ENCODE results near the gene TTLL11. TPM values are rescaled to one million over a fixed set of nuclear protein-coding genes. Genes with fewer than 3 reads are reported as not detected.

The TTLL11 gene
- total RNA-seq, 2 experiments from 2014 or later = 3.3 to 6.9 TPM

DNA sequence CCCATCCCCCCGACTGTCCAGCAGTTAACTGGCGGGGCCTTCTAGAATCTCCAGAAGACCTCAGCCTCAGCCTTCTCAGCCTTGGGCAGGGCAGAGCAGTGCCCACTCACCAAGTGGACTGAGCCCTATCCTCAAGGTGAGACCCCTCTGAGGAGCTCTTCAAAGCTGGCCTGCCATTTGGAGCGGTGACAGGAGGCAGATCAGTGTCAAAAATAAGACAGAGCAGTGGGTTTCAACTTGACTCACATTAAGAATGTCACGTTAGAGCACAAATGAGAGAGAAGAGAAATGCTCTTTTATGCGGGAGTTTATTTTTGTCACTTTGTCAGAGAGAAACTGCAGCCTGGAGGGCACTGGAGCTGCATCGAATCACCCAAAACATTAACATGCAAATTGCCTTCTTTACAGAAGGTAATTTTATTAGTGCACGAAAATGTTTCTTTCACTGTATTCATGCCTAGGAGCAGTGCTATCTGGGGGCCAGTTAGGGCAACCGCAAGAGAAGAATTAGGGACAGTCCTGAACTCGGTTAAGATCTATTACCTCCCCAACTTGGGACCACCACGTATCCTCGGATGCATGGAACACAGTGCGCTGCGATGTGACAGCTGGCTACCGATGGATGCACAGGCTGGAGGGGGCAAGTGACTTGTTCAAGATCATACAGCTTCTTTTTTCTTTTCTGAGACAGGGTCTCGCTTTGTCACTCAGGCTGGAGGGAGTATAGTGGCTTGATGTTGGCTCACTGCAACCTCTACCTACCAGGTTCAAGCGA lies 253.2 kb downstream of the TTLL11 start:
- Histone ChIP-seq H2AFZ (ENCODE audit: low read length) (no peak overlapping the region), H3K9me3 (ENCODE audit: low read length) (peaks cover 10% of the 10 kb centered on the region; the same call in 1 of the 2 replicates), H3K36me3 (ENCODE audit: insufficient read depth, low read length) (no peaks in the 10 kb centered on the region; the same call in 1 of the 2 replicates), H3K4me3 (ENCODE audit: low read depth, low read length, poor library complexity, severe bottlenecking) (no peak overlapping the region), H3K9me2 (ENCODE audit: insufficient read depth, low read length) (no peaks in the 10 kb centered on the region), H4K20me1 (ENCODE audit: insufficient read depth, low read length) (no peaks in the 10 kb centered on the region), H3K27ac (ENCODE audit: low read depth, low read length, poor library complexity, severe bottlenecking) (no peak overlapping the region), H3K79me2 (ENCODE audit: insufficient read depth, low read depth, low read length) (no peaks in the 10 kb centered on the region), H3K4me2 (ENCODE audit: low read length) (peak overlapping the region; percentile 39; the same call in 1 of the 2 replicates), H3K4me1 (ENCODE audit: insufficient read depth, low read length, poor library complexity, severe bottlenecking) (peaks cover 15% of the 10 kb centered on the region)
- no peak for TF ChIP-seq EZH2phosphoT487 (IDR thresholded peaks at IDR 0.05; ENCODE audit: borderline replicate concordance, low read depth, low read length)
- TF ChIP-seq, protein P1, sequence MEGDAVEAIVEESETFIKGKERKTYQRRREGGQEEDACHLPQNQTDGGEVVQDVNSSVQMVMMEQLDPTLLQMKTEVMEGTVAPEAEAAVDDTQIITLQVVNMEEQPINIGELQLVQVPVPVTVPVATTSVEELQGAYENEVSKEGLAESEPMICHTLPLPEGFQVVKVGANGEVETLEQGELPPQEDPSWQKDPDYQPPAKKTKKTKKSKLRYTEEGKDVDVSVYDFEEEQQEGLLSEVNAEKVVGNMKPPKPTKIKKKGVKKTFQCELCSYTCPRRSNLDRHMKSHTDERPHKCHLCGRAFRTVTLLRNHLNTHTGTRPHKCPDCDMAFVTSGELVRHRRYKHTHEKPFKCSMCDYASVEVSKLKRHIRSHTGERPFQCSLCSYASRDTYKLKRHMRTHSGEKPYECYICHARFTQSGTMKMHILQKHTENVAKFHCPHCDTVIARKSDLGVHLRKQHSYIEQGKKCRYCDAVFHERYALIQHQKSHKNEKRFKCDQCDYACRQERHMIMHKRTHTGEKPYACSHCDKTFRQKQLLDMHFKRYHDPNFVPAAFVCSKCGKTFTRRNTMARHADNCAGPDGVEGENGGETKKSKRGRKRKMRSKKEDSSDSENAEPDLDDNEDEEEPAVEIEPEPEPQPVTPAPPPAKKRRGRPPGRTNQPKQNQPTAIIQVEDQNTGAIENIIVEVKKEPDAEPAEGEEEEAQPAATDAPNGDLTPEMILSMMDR (conservative IDR thresholded peaks at IDR 0.05; ENCODE audit: low read length) = no peak
- CTCF ChIA-PET (ENCODE audit: unreplicated experiment) = interaction anchor here (0.6 to 1.0 kb wide), 2 partner anchors 17 to 31 kb away, joined by 3 read pairs; no protein-coding TSS in a partner anchor
- BruUV-seq (replicated peaks) = no TSS peak
- no peak for DNase-seq (ENCODE audit: low spot score)
- intact Hi-C loops (cut with micrococcal nuclease; ENCODE audit: unreplicated experiment) = loop anchor here (1.0 kb wide), 1 partner anchor 152 kb away; no protein-coding TSS in a partner anchor
- POLR2A ChIA-PET = no interaction called here

DNA sequence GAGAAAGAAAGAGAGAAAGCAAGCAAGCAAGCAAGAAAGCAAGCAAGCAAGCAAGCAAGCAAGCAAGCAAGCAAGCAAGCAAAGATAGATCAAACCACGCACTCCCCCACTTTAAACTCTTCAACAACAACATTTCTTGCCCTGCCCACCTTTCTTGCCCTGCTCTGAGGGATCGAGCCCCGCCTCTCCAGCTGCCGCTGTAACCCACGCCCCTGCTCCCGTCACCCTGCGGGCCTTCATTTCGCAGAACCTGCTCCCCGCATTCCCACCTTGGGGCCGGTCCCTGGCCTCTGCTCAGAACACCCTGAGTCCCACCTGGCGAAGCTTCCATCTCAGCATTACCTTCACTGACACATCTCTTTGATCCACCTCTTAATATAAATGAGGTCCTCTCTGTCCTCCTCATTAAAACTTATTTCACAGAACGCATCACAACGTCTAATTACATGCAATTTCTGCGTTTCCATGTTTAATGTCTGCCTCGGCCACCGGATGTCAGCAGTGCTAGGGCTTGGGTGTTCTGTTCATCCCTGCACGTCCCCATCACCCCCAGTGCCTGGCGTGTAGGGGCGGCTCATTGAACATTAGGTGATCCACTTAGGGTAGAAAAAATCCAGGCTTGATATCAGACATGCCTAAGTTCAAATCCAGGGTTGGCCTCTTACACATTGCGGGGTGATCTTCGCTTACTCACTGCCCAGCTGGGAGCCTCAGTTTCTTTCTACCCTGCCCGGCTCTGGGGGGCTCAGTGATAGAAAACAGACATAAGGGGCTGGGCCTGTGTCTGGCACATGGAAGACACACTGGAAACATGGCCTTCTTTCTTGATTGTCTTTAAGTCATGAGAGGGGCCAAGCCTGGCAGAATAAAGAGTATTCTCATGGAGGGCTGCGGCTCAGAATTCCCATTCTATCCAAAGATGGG lies 254.1 kb downstream of the TTLL11 start:
- no peaks in the 10 kb centered on the region for H3K36me3 ChIP-seq (ENCODE audit: insufficient read depth, low read length)
- no peaks in the 10 kb centered on the region for H4K20me1 ChIP-seq (ENCODE audit: insufficient read depth, low read length)
- H3K4me2 ChIP-seq (ENCODE audit: low read length) = peak overlapping the region; percentile 39; the same call in 1 of the 2 replicates
- H3K27ac ChIP-seq (ENCODE audit: low read depth, low read length, poor library complexity, severe bottlenecking) = no peak overlapping the region
- no peaks in the 10 kb centered on the region for H3K79me2 ChIP-seq (ENCODE audit: insufficient read depth, low read depth, low read length)
- ChIA-PET POLR2A (interaction anchor here (0.7 kb wide), 1 partner anchor 451 kb away, joined by 3 read pairs; no protein-coding TSS in a partner anchor), CTCF (ENCODE audit: unreplicated experiment) (no interaction called here)
- H3K9me2 ChIP-seq (ENCODE audit: insufficient read depth, low read length) = no peaks in the 10 kb centered on the region
- TF ChIP-seq, protein P1 (conservative IDR thresholded peaks at IDR 0.05; ENCODE audit: low read length) = peak; percentile 74
- no peak for TF ChIP-seq EZH2phosphoT487 (IDR thresholded peaks at IDR 0.05; ENCODE audit: borderline replicate concordance, low read depth, low read length)
- peaks cover 15% of the 10 kb centered on the region for H3K4me1 ChIP-seq (ENCODE audit: insufficient read depth, low read length, poor library complexity, severe bottlenecking)
- intact Hi-C loops (cut with micrococcal nuclease; ENCODE audit: unreplicated experiment) = loop anchor here (1.0 kb wide), 1 partner anchor 153 kb away; no protein-coding TSS in a partner anchor
- peaks cover 2% of the 10 kb centered on the region; the same call in 1 of the 2 replicates for H3K9me3 ChIP-seq (ENCODE audit: low read length)
- H2AFZ ChIP-seq (ENCODE audit: low read length) = no peak overlapping the region
- H3K4me3 ChIP-seq (ENCODE audit: low read depth, low read length, poor library complexity, severe bottlenecking) = no peak overlapping the region
- DNase-seq (ENCODE audit: low spot score) = peak; percentile 63
- no TSS peak for BruUV-seq (replicated peaks)
